Retinal pigment epithelial cell (primary cell): ENCODE measurements around the gene POLD1.

Source experiments
- DNase-seq: peaks from one replicate; pipeline ENCODE4 v3.0.0-alpha.2; 2010; ENCODE audit warnings: low read depth
- H3K4me3 ChIP-seq: 2 replicates; pipeline ENCODE4 v1.5.1; 2011; ENCODE audit warnings: mild to moderate bottlenecking, low read length, control low read depth, moderate library complexity
- TF ChIP-seq, protein P1 (sequence below): conservative IDR thresholded peaks from 2 replicates; pipeline ENCODE4 v1.5.1; 2011; ENCODE audit warnings: low read depth, low read length, control low read depth, inconsistent platforms

The POLD1 gene

DNA sequence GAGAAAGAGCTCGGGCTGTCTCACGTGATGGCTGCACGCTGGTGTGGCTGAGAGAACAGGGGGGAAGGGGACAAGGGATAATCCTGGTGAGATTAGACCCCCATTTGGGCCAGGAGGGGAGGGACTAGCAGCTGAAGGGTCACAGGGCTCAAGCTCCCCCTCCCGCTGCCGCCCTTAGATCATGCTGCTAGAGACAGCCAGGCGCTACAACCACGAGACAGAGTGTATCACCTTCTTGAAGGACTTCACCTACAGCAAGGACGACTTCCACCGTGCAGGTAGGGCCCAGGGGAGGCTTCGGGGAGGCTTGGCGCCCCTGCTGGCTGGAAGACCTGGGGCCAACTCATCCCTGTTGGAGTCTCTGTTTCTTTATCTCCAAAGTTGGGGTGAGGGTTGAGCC is 4.5 kb upstream of the POLD1 start:
- no peak for DNase-seq
- no peak overlapping the region for H3K4me3 ChIP-seq
- TF ChIP-seq, protein P1, sequence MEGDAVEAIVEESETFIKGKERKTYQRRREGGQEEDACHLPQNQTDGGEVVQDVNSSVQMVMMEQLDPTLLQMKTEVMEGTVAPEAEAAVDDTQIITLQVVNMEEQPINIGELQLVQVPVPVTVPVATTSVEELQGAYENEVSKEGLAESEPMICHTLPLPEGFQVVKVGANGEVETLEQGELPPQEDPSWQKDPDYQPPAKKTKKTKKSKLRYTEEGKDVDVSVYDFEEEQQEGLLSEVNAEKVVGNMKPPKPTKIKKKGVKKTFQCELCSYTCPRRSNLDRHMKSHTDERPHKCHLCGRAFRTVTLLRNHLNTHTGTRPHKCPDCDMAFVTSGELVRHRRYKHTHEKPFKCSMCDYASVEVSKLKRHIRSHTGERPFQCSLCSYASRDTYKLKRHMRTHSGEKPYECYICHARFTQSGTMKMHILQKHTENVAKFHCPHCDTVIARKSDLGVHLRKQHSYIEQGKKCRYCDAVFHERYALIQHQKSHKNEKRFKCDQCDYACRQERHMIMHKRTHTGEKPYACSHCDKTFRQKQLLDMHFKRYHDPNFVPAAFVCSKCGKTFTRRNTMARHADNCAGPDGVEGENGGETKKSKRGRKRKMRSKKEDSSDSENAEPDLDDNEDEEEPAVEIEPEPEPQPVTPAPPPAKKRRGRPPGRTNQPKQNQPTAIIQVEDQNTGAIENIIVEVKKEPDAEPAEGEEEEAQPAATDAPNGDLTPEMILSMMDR = no peak

DNA sequence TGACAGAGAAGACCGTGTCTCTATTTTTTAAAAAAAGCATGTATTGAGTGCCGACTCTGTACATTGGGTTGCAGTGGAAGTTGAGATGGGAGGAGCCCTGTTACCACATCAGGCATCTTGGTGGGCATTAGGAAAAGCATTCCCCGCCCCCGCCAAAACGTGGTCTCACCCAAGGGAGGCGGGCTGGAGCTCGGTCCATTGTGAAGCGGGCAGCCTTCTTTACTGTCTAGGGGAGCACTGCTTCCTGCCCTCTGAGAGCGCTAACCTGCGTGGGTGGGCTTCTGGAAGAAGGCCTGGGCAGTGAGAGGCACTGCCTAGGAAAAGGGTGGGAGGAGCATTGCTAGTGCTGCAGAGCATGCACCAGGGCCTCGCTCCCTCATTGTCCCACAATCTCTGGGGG is 4.0 kb upstream of the POLD1 start:
- no peak overlapping the region for H3K4me3 ChIP-seq
- TF ChIP-seq, protein P1 = no peak
- no peak for DNase-seq

DNA sequence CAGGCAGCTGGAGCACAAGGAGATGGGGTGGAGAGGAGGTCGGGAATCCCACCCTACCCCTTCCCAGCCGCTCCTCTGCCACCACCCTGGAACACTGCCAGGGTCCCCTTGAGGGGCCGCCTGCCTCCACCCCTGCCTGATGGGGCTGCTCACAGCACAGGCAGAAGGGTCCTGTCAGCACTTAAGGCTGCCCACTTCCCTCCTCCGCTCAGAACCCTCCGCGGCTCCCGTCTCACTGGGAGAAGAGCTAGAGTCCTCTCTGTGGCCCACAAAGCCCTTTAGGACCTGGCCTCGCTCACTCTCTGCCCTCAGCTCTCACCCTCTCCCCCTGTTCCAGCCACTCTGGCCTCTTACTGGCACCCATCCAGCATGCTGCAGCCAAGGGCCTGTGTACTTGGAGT is 3.4 kb upstream of the POLD1 start:
- TF ChIP-seq, protein P1 = no peak
- H3K4me3 ChIP-seq = no peak overlapping the region
- DNase-seq = no peak

DNA sequence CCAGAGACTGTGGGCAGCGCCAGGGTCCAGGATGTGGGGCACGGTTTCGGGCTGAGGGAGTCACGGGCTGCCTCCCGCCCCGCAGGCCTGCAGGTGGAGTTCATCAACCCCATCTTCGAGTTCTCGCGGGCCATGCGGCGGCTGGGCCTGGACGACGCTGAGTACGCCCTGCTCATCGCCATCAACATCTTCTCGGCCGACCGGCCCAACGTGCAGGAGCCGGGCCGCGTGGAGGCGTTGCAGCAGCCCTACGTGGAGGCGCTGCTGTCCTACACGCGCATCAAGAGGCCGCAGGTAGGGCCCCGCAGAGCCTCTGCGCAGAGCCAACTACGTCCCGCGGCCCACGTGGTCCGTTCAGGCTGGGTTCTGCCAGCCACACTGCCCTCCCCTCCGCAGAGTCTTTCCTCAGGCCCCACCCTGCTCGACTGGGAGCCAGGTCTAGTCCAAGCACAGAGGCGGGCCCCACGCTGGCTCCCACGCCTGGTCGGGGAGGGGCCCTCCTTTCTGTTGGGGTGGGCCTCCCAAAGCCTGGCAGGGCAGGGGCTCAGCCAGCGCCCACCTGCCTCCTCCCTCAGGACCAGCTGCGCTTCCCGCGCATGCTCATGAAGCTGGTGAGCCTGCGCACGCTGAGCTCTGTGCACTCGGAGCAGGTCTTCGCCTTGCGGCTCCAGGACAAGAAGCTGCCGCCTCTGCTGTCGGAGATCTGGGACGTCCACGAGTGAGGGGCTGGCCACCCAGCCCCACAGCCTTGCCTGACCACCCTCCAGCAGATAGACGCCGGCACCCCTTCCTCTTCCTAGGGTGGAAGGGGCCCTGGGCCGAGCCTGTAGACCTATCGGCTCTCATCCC is 2.0 kb upstream of the POLD1 start:
- no peak overlapping the region for H3K4me3 ChIP-seq
- no peak for DNase-seq
- TF ChIP-seq, protein P1 = no peak

DNA sequence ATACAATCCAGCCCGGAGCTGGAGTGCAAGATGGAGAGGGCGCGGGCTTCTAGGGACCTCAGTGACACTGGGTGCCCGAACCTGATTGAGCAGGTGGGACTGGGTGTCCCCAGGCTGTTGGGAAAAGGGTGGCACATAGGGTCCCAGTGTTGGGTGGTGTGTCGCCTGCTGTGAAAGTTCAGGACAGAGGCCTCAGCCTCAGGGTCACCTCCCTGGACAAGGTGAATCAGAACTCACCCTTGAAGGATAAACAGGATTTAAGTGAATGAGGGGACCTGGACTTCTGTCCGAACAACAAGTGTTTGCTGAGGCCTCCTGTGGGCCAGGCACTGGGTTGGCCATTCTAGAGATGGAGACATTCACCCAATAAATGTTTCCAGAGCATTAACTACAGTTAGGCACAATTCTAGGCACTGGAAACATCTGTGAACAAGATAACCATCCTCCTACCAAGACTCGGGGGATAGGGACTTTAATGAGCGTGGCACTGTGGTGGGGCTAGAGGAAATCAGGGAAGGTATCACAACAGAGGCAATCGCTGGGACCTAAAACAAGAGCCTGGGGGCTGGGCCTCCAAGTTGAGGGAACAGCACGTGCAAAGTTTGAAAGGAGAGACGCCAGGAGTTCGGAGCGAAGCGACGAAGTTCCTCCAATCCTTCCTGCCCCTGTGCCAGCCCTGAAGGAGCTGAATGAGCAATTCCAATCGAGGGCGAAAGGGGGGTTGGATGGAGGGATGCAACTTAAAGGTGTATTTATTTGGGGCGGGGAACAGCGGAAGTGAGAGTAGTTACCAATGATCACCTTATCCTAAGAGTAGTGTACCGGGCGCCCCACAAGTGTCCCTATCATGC is 921 bp upstream of the POLD1 start:
- peak overlapping the region; percentile 43 for H3K4me3 ChIP-seq
- TF ChIP-seq, protein P1 = no peak
- no peak for DNase-seq

DNA sequence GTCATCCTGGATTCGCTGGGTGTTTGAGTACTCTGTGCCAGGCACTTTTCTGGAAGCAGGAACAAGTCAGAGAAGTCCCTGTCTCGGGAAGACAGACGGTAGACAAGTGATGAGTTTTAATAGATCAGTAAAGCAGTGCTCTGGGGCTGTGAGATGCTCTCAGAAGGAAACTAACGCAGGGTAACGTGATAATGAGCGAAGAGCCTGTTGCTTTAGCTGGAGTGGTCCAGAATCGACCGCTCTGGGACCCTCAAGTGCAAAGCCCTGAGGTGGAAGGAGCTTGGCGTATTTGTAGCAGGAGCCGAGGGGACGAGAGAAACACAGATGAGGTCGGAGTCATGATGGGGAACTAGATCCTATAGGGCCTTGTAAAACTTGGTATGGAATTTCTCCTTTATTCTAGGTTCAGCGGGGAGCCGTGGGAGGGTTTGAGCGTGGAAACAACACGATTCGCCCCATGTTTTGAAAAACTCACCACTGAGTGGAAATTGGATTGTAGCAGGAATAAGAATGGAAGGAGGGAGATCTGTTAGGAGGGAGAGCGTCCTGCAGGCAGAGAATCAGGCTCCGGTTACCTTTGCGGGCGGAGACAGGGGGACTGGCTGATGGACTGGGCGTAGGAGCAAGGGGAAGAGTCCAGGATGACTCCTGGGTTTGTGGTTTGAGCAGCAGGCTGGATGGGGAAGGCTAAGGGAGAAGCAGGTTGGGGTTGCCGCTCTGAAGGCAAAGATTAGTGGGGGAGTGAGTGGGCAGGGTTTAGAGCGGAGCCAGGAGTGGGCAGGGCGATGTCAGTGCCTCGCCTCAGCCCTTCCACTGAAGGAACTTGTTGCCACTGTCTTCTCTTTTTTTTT is 763 bp downstream of the POLD1 start:
- peak overlapping the region; percentile 65 for H3K4me3 ChIP-seq
- TF ChIP-seq, protein P1 = no peak
- no peak for DNase-seq
